Activated CD4-positive, alpha-beta T cell treated with anti-CD3 and anti-CD28 coated beads for 24 hours (primary cell): ENCODE data around the gene PERCC1.
"Not testable (repeated sequence)": the region's sequence is repeated elsewhere in the genome, so short reads cannot be mapped to it uniquely, and the experiment has no call there.

Experiments used
- DNase-seq, 2 donors: peaks; one replicate each; pipeline ENCODE4 v3.0.0-alpha.2; 2020; ENCODE audit warnings: low read depth in 2 of 2

The PERCC1 gene

DNA sequence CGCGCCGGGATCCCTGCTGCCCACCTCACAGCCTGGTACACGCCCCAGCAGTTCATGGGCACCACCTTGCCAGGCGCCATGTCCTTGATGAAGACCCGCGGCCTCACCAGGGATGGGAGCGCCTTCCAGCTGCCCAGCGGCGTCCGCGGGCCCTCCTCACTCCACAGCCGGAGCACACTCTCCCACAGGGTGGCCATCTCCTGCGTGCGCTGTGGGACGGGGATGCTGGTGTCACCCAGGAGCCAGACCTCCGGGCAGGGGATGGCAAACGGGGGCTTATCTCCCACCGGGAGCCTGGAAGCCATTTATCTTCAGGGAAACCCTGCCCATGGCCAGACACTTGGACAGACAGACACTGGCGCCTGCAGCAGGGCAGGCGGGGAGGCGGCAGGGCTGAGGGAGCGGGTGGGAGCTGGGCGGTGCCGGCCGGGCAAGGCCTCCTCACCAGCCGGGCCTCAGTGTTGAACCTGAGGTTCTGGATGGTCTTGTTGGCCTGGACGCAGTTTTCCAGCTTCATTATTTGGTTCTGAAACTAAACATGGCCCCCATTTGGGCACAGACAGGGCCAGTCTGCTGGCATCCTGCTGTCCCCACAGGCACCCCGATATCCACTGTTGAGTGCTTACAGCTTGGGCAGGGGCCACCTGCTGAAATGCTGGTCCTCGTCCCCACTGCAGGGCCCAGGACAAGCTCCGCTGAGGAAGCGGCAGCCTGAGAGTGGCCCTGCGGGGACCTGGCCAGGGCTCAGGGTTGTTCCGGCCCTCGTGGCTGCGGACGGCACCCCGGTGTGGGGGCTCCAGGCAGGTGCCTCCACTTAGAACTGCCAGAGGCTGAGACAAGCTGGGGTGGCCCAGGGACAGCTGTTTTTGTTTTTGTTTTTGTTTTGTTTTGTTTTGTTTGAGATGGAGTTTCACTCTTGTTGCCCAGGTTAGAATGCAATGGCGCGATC lies 4.0 kb downstream of the PERCC1 start:
- no peak for DNase-seq

DNA sequence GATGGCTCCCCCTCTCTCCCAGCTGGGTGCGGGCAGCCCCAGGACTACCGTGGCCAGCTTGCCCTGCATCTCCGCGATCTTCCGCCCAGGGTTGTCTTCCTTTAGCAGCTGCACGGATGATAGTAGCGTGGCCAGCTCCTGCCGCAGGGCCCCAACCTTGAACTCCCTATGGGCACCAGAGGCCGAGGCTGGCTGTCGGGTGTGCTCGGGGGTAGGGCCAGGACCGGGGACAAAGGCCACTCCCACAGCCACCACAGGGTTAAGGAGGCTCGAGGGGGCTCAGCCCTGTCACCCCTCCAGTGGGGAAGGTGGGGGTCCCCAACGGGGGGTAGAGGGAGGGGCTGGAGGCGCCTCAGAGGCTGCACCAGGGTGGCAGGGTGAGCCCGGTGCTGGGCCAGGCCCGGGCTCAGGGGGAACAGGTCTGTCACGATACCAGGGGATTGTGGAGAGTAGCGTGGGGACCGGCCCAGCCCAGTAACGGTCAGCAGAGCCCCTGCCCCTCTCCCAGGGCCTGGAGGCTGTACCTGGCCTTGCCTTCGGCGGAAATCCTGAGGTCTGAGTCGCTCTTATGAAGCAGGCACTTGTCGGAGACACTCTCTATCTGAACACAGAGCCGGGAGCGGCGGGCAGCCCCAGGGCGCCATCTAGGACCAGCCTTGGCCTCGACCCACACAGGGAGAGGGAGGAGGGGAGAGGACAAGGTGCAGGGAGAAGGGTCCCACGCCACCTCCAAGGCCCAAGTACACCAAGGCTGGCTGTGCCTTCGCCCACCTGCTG lies 5.2 kb downstream of the PERCC1 start:
- no peak for DNase-seq

GRCh38 chr16:1436731-1437355 lies 6.0 kb downstream of the PERCC1 start:
- DNase-seq: no peak

GRCh38 chr16:1437606-1438005 lies 6.7 kb downstream of the PERCC1 start:
- DNase-seq: no peak

- DNase-seq: no peak
Measured at GRCh38 chr16:1438229-1439057, 7.6 kb downstream of the PERCC1 start.

- no peak for DNase-seq
Measured at GRCh38 chr16:1439058-1439698, 8.3 kb downstream of the PERCC1 start.

- DNase-seq: not testable (repeated sequence)
Measured at GRCh38 chr16:1439699-1440074, 8.8 kb downstream of the PERCC1 start.

DNA sequence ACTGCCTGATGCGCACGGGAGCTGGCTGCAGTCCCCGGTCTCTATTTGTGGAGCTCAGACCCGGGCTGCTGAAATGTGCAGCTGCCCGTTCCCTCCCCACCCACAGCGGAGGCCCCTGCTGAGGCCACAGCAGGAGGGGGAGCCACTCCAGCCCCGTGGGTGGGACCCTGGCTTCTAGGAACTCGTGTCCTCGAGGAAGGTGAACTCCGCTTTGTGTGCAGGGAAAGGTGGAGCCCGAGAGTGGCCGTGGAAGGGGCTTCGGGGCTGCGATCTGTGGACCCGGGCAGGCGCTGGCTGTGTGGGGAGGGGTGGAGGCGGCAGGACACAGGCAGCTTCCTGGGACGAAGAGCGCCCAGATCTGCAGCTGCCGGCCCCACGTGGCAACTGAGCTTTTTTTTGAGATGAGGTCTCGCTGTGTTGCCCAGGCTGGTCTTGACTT lies 10.5 kb downstream of the PERCC1 start:
- DNase-seq: no peak

GRCh38 chr16:1442697-1443096 lies 11.8 kb downstream of the PERCC1 start:
- no peak for DNase-seq

GRCh38 chr16:1443403-1443973 lies 12.6 kb downstream of the PERCC1 start:
- DNase-seq: no peak

DNA sequence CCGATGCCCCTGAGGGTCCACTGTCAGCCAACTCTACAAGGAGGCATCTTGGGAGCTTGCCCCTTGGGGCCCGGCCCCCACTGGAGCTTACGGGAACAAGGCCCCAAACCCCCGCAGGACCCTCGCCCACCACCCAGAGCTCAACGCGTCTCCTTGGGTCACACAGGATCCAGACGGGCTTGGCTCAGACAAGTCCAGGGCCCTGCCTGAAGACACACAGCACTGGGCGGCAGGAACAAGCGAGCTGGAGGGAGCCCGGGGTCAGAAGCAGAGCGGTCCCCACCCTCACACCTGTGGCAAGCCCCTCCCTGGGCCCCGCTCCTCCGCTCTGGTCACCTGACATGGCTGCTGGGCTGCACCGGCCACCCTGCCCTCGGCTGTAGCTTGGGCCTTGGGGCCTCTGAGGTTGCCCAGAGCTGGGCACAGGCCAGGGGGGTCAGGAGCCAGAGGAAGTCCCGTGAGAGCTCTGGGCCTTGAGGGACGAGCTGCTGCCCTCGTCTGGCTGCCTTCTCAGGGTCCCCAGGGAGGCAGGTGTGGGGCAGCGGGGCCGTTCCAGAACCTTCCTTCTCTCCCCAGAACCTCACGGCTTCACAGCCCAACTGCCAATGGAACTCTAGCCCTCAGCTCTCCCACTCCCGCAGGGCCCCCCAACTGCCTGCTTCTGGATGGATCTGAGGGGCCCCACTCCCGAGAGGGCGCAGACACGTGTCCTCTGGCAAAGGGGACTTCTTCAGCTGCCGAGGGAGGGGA lies 13.3 kb downstream of the PERCC1 start, which contains the start of gene CCDC154:
Gene CCDC154, minus strand, starts transcription at position 577 of the 750 bp plus-strand sequence. Its CDS starts 234 bp downstream, at position 343.
- DNase-seq: no peak

GRCh38 chr16:1444730-1445517 lies 14.0 kb downstream of the PERCC1 start:
- no peak for DNase-seq

- DNase-seq: no peak
Measured at GRCh38 chr16:1445518-1446203, 14.8 kb downstream of the PERCC1 start.

DNA sequence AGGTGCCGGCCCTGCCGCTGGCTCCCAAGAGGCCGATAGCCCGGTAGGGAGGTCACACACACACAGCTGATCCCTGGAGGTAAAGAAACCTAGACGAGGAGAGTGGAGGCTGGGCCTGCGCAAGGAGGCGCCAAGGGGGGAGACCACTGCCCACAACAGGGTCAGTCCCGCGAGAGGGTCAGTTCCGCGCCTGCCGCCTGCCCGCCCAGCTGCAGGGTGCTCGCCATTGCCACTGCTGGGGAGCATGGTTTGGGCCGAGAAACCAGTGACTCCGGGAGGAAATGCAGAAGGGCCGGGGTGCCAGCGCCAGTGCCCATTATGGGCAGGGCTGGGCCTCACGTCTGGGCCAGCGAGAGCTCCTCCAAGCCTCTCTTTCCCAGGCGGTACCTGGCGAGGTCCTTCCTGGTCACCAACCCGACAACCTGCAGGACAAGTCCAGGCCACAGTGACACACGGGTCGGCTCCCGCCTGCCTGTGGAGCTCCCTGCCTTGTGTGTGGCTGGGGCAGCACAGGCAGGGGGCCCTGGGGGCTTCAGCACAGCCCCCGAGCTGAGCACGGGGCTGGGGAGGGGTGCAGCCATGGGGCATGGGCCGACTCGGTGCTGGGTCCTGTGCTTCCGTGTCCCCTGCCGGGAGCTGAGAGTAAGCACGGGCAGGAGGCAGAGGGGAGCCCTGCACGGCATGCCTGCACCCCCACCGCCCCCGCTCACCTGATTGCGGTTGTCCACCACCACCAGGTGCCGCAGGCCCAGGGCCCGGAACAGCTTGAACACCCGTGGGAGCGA lies 15.6 kb downstream of the PERCC1 start:
- no peak for DNase-seq

- DNase-seq: no peak
Measured at GRCh38 chr16:1447965-1448364, 17.1 kb downstream of the PERCC1 start.

DNA sequence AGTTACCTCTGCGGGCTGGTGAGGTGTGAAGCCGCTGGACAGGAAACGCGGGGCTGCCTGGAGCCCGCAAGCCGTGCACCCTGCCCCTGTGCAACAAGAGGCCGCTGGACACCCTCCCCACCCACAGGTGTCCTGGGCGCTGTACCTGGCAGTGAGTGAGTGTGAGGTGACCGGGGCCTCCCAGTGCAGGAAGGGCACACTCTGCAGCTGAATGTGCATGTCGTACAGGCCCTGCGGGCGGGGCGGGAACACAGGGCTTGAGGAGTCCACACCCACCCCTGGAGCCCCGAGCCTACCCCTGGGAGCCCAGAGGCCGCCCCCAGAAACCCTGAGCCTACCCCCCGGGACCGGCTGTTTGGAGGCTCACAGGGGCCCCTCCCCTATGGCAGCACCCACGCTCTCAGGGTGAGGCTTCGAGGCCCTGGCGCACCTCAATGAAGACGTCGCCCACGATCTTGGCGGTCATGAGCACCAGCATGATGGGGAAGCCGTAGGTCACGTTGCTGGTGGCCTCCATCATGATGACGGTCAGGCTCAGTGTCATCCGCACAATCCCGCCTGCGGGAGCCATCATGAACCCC lies 17.7 kb downstream of the PERCC1 start:
- DNase-seq: no peak

GRCh38 chr16:1449201-1449788 lies 18.4 kb downstream of the PERCC1 start:
- no peak for DNase-seq
